Smooth muscle cell (in vitro differentiated cells): ENCODE measurements around the gene TACC3. TPM values are rescaled to one million over a fixed set of nuclear protein-coding genes. Genes with fewer than 3 reads are reported as not detected.

ENCODE experiments used
- DNase-seq: peaks from one replicate; lab custom pipeline; 2025; ENCODE audit not compliant: unreplicated experiment; lab: John Stamatoyannopoulos, UW
- H2AFZ ChIP-seq: fragments of 200-600 bp; sonication (generic); 2 replicates; pipeline ENCODE4 v1.6.0; 2016; ENCODE audit warnings: antibody characterized with exemption, low read depth, mild to moderate bottlenecking
- H3F3A ChIP-seq: fragments of 200-600 bp; sonication (generic); 2 replicates; pipeline ENCODE4 v1.6.0; 2017; ENCODE audit warnings: antibody characterized with exemption, low read depth
- H3K27ac ChIP-seq: fragments of 200-600 bp; sonication (generic); 2 replicates; pipeline ENCODE4 v1.5.1; 2016; ENCODE audit warnings: low read depth, mild to moderate bottlenecking
- H3K27me3 ChIP-seq: fragments of 200-600 bp; sonication (generic); 2 replicates; pipeline ENCODE4 v1.6.1; 2016; ENCODE audit warnings: low read depth, mild to moderate bottlenecking
- H3K36me3 ChIP-seq: fragments of 200-600 bp; sonication (generic); 2 replicates; pipeline ENCODE4 v1.5.1; 2016; ENCODE audit warnings: low read depth
- H3K4me1 ChIP-seq: fragments of 200-600 bp; sonication (generic); 2 replicates; pipeline ENCODE4 v1.5.1; 2016; ENCODE audit warnings: low read depth
- H3K4me2 ChIP-seq: fragments of 200-600 bp; sonication (generic); 2 replicates; pipeline ENCODE4 v1.6.0; 2016; ENCODE audit warnings: mild to moderate bottlenecking
- H3K4me3 ChIP-seq: fragments of 200-600 bp; sonication (generic); 2 replicates; pipeline ENCODE4 v1.5.1; 2016; ENCODE audit warnings: mild to moderate bottlenecking
- H3K79me2 ChIP-seq: fragments of 200-600 bp; sonication (generic); 2 replicates; pipeline ENCODE4 v1.6.0; 2016; ENCODE audit warnings: low read depth, mild to moderate bottlenecking
- H3K9ac ChIP-seq: fragments of 200-600 bp; sonication (generic); 2 replicates; pipeline ENCODE4 v1.6.0; 2016; ENCODE audit warnings: low read depth
- H3K9me3 ChIP-seq: fragments of 200-600 bp; sonication (generic); replicated peaks from 2 replicates; pipeline ENCODE4 v1.5.1; 2016; ENCODE audit warnings: low read depth
- H4K20me1 ChIP-seq: fragments of 200-600 bp; sonication (generic); 2 replicates; pipeline ENCODE4 v1.6.0; 2016; ENCODE audit warnings: low read depth
- CTCF ChIP-seq: fragments of 200-600 bp; sonication (generic); IDR thresholded peaks from 2 replicates; pipeline ENCODE4 v1.5.1; 2017; ENCODE audit warnings: borderline replicate concordance, mild to moderate bottlenecking, antibody characterized with exemption; ENCODE audit not compliant: insufficient read depth, poor library complexity, severe bottlenecking
- WGBS: methylation state at CpG from one replicate; pipeline ENCODE4 v1.1.7; 2016; ENCODE audit warnings: low lambda C conversion rate; 5-methylcytosine and 5-hydroxymethylcytosine counted together
- polyA plus RNA-seq: library from polyadenylated mRNA; unstranded; fragments of >200 nt; fragmentation: Nextera tagmentation; extraction: Ambion mirVana; gene quantifications from 2 replicates; pipeline ENCODE4 v1.2.1, GENCODE V29; 2016
- total RNA-seq: library from RNA; depleted of rRNA; stranded (reverse); fragments of >200 nt; gene quantifications from 2 replicates; pipeline ENCODE4 v1.2.3, GENCODE V29; 2014

TACC3 gene
- total and polyA plus RNA-seq, 2 experiments from 2014 or later: 12.5 to 19.4 TPM

- H3K27me3 ChIP-seq: no peaks in the 10 kb centered on the region
- no peaks in the 10 kb centered on the region for H3K9me3 ChIP-seq
- no peaks in the 10 kb centered on the region for H3K36me3 ChIP-seq
- WGBS: 58% methylated on average over 18 of the region's 18 CpGs
- peak overlapping the region; percentile 84 for H3K4me3 ChIP-seq
- no peak overlapping the region for H3K9ac ChIP-seq
- no peaks in the 10 kb centered on the region for H3F3A ChIP-seq
- peaks cover 49% of the 10 kb centered on the region for H3K79me2 ChIP-seq
- peak overlapping the region; percentile 99 for H3K4me2 ChIP-seq
- peaks cover 7% of the 10 kb centered on the region for H4K20me1 ChIP-seq
- H3K27ac ChIP-seq: no peak overlapping the region
- H3K4me1 ChIP-seq: peaks cover 8% of the 10 kb centered on the region
- H2AFZ ChIP-seq: no peak overlapping the region
- DNase-seq: no peak
- TF ChIP-seq CTCF: no peak
Observed at GRCh38 chr4:1722551-1723118, 1.3 kb downstream of the TACC3 start.

- H3K4me3 ChIP-seq: no peak overlapping the region
- WGBS: 80% methylated on average over 12 of the region's 12 CpGs
- H4K20me1 ChIP-seq: peaks cover 7% of the 10 kb centered on the region
- peaks cover 8% of the 10 kb centered on the region for H3K4me1 ChIP-seq
- H3K9ac ChIP-seq: no peak overlapping the region
- DNase-seq: no peak
- no peak overlapping the region for H3K27ac ChIP-seq
- no peaks in the 10 kb centered on the region for H3K36me3 ChIP-seq
- H3K4me2 ChIP-seq: peak overlapping the region; percentile 99
- peaks cover 47% of the 10 kb centered on the region for H3K79me2 ChIP-seq
- H3K27me3 ChIP-seq: no peaks in the 10 kb centered on the region
- no peak overlapping the region for H2AFZ ChIP-seq
- no peaks in the 10 kb centered on the region for H3K9me3 ChIP-seq
- no peaks in the 10 kb centered on the region for H3F3A ChIP-seq
- no peak for TF ChIP-seq CTCF
Observed at GRCh38 chr4:1723131-1723801, 1.9 kb downstream of the TACC3 start.

GRCh38 chr4:1725521-1725920, 4.2 kb downstream of the TACC3 start:
- no peak overlapping the region for H3K4me2 ChIP-seq
- no peaks in the 10 kb centered on the region for H3K9me3 ChIP-seq
- no peaks in the 10 kb centered on the region for H3K36me3 ChIP-seq
- H3K4me3 ChIP-seq: no peak overlapping the region
- no peak overlapping the region for H2AFZ ChIP-seq
- no peak overlapping the region for H3K27ac ChIP-seq
- no peak for DNase-seq
- H3K27me3 ChIP-seq: no peaks in the 10 kb centered on the region
- peaks cover 26% of the 10 kb centered on the region for H3K79me2 ChIP-seq
- 91% methylated on average over 10 of the region's 10 CpGs for WGBS
- no peaks in the 10 kb centered on the region for H3F3A ChIP-seq
- no peak overlapping the region for H3K9ac ChIP-seq
- H3K4me1 ChIP-seq: no peaks in the 10 kb centered on the region
- H4K20me1 ChIP-seq: no peaks in the 10 kb centered on the region
- no peak for TF ChIP-seq CTCF
